ENCODE measurements around the gene CD22. TPM values are rescaled to one million over a fixed set of nuclear protein-coding genes. Genes with fewer than 3 reads are reported as not detected.

The CD22 gene
- total and polyA plus RNA-seq, 2 of the 13 experiments (the other 11 are each of a cell fraction or from before 2014, with no cell fraction given): 0.71 to 1.7 TPM

DNA sequence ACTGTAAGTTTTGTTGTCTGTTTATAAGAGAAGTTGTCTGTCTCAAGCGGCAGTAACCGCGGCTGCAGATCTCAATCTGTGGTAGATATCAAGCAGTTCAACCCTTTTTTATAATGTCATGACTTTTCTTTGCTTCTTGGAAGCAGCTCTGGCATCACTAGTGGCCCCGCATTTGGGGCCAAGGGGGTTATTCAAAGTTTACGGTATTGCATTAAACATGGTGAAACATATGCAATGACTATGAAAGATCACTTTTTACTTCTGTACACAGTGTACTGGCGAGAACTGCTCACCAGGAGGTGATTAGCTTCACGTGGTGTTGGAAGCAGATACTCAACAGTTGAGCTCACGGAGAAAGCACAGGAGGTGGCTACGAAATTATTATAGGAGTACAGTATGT is 24.6 kb downstream of the CD22 start (continued):
- TF ChIP-seq, protein P1, sequence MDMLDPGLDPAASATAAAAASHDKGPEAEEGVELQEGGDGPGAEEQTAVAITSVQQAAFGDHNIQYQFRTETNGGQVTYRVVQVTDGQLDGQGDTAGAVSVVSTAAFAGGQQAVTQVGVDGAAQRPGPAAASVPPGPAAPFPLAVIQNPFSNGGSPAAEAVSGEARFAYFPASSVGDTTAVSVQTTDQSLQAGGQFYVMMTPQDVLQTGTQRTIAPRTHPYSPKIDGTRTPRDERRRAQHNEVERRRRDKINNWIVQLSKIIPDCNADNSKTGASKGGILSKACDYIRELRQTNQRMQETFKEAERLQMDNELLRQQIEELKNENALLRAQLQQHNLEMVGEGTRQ (IDR thresholded peaks at IDR 0.05; ENCODE audit: low read depth, low read length): no peak
- TF ChIP-seq, protein P1 (CRISPR knock-in tag; IDR thresholded peaks at IDR 0.05; ENCODE audit: borderline replicate concordance): no peak
- no peak for TF ChIP-seq HNF4G (IDR thresholded peaks at IDR 0.05; ENCODE audit: borderline replicate concordance, low read depth, low read length)
- no peak for TF ChIP-seq HNF4G (CRISPR knock-in tag; IDR thresholded peaks at IDR 0.05; ENCODE audit: borderline replicate concordance, low read depth)
- TF ChIP-seq XRCC5 (optimal IDR thresholded peaks at IDR 0.05; ENCODE audit: low read length): no peak
- no peak for TF ChIP-seq EZH2 (conservative IDR thresholded peaks at IDR 0.05; ENCODE audit: low read depth, low read length)
- no peak for TF ChIP-seq CBFB (CRISPR knock-in tag; IDR thresholded peaks at IDR 0.05)
- no peak for TF ChIP-seq HNRNPL (IDR thresholded peaks at IDR 0.05; ENCODE audit: low read depth, low read length)
- TF ChIP-seq IRF2 (CRISPR knock-in tag; IDR thresholded peaks at IDR 0.05): no peak
- no peak for TF ChIP-seq HES4 (CRISPR knock-in tag; IDR thresholded peaks at IDR 0.05; ENCODE audit: borderline replicate concordance)
- no peak for TF ChIP-seq CBX1 (IDR thresholded peaks at IDR 0.05; ENCODE audit: low read depth)

DNA sequence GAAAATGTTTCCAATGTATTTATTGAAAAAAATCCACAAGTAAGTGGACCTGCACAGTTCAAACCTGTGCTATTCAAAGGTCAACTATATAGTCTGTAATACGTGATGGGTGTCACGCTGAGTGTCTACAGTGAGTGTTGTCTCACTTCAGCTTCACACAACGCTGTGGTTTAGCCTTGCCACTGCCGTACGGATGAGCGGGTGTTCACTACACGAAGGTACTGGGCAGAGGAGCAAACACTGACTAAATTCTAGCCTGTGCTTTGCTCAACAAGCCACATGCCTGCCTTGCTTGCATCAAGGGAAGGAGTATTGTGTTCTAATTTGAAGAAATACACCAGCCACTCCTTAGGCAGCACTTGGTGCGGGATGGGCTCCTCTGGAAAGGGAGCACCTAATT is 25.9 kb downstream of the CD22 start:
- 33% methylated on average over 4 of the region's 8 CpGs for WGBS (ENCODE audit: low lambda C conversion rate)
- no TSS peak for BruUV-seq (replicated peaks)
- no peak for FAIRE-seq
- no peak overlapping the region for H2AFZ ChIP-seq (ENCODE audit: low read length)
- ChIA-PET CTCF (ENCODE audit: low intra/inter-chr PET ratio, low total read pairs) (no interaction called here), POLR2A (no interaction called here)
- H3K36me3 ChIP-seq (replicated peaks in 1 of 2; ENCODE audit: control insufficient read depth in 1 of 2, insufficient read depth in 2 of 2, low read length in 2 of 2): no peaks in the 10 kb centered on the region
- H4K20me1 ChIP-seq (ENCODE audit: insufficient read depth, low read length): no peaks in the 10 kb centered on the region
- in situ Hi-C loops (cut with HindIII; ENCODE audit: extremely low pct_ligation_motif_present, low pct_unique_long_range_greater_than_20kb): loop anchor here (5.0 kb wide), 1 partner anchor 112 kb away; no protein-coding TSS in a partner anchor
- H3K27me3 ChIP-seq (ENCODE audit: control insufficient read depth in 1 of 2, insufficient read depth in 2 of 2, low read length in 2 of 2): peaks cover 0 to 1% of the 10 kb centered on the region in 2 experiments; a peak in 1 of 5 replicates
- H3K79me2 ChIP-seq (ENCODE audit: insufficient read depth, low read length): no peaks in the 10 kb centered on the region
- H3K4me3 ChIP-seq (replicated peaks in 1 of 3; ENCODE audit: insufficient read depth in 1 of 3, low read depth in 2 of 3, low read length in 3 of 3): no peak overlapping the region
- no peak overlapping the region for H3K9ac ChIP-seq (ENCODE audit: insufficient read depth, low read depth, low read length)
- peaks cover 54% of the 10 kb centered on the region for H3K4me1 ChIP-seq (ENCODE audit: insufficient read depth, low read length)
- no peaks in the 10 kb centered on the region for H3K9me3 ChIP-seq (ENCODE audit: low read length)
- no peak overlapping the region for H3K27ac ChIP-seq (ENCODE audit: extremely low read length, insufficient read depth, low read length)
- DNase-seq (ENCODE audit: low spot score): no peak
- intact Hi-C loops (cut with micrococcal nuclease; ENCODE audit: unreplicated experiment): loop anchor here (5.0 kb wide), 1 partner anchor 42 kb away; no protein-coding TSS in a partner anchor
- no peak overlapping the region for H3K4me2 ChIP-seq (ENCODE audit: low read depth, low read length)
- no peak for ATAC-seq
- no peak for TF ChIP-seq IRX3 (CRISPR knock-in tag; IDR thresholded peaks at IDR 0.05; ENCODE audit: borderline replicate concordance, low read depth)
- TF ChIP-seq, protein P2, sequence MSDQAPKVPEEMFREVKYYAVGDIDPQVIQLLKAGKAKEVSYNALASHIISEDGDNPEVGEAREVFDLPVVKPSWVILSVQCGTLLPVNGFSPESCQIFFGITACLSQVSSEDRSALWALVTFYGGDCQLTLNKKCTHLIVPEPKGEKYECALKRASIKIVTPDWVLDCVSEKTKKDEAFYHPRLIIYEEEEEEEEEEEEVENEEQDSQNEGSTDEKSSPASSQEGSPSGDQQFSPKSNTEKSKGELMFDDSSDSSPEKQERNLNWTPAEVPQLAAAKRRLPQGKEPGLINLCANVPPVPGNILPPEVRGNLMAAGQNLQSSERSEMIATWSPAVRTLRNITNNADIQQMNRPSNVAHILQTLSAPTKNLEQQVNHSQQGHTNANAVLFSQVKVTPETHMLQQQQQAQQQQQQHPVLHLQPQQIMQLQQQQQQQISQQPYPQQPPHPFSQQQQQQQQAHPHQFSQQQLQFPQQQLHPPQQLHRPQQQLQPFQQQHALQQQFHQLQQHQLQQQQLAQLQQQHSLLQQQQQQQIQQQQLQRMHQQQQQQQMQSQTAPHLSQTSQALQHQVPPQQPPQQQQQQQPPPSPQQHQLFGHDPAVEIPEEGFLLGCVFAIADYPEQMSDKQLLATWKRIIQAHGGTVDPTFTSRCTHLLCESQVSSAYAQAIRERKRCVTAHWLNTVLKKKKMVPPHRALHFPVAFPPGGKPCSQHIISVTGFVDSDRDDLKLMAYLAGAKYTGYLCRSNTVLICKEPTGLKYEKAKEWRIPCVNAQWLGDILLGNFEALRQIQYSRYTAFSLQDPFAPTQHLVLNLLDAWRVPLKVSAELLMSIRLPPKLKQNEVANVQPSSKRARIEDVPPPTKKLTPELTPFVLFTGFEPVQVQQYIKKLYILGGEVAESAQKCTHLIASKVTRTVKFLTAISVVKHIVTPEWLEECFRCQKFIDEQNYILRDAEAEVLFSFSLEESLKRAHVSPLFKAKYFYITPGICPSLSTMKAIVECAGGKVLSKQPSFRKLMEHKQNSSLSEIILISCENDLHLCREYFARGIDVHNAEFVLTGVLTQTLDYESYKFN (CRISPR knock-in tag; conservative IDR thresholded peaks at IDR 0.05): 0 out of 2 replicates have a peak, but pooled peaks have one; percentile 24
- TF ChIP-seq NR2F1 (CRISPR knock-in tag; IDR thresholded peaks at IDR 0.05): no peak
- TF ChIP-seq, protein P3, sequence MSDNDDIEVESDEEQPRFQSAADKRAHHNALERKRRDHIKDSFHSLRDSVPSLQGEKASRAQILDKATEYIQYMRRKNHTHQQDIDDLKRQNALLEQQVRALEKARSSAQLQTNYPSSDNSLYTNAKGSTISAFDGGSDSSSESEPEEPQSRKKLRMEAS (IDR thresholded peaks at IDR 0.05): 0 out of 2 replicates have a peak, but pooled peaks have one; percentile 54
- no peak for TF ChIP-seq HNRNPH1 (optimal IDR thresholded peaks at IDR 0.05; ENCODE audit: low read depth, low read length)
- TF ChIP-seq, protein P4, sequence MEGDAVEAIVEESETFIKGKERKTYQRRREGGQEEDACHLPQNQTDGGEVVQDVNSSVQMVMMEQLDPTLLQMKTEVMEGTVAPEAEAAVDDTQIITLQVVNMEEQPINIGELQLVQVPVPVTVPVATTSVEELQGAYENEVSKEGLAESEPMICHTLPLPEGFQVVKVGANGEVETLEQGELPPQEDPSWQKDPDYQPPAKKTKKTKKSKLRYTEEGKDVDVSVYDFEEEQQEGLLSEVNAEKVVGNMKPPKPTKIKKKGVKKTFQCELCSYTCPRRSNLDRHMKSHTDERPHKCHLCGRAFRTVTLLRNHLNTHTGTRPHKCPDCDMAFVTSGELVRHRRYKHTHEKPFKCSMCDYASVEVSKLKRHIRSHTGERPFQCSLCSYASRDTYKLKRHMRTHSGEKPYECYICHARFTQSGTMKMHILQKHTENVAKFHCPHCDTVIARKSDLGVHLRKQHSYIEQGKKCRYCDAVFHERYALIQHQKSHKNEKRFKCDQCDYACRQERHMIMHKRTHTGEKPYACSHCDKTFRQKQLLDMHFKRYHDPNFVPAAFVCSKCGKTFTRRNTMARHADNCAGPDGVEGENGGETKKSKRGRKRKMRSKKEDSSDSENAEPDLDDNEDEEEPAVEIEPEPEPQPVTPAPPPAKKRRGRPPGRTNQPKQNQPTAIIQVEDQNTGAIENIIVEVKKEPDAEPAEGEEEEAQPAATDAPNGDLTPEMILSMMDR (CRISPR knock-in tag; IDR thresholded peaks at IDR 0.05): 0 out of 2 replicates have a peak, but pooled peaks have one; percentile 3

All from HepG2 (cell line).